ENCODE data around the gene PRKD1.

GRCh38 chr14:29821242-29821641 is 106.4 kb downstream of the PRKD1 start:
- TF ChIP-seq CTCF (IDR thresholded peaks at IDR 0.05; ENCODE audit: low read depth, low read length) (no peak), EZH2phosphoT487 (IDR thresholded peaks at IDR 0.05; ENCODE audit: low read depth) (no peak)
